SK-N-SH (cell line): ENCODE results near the gene TMEM209. TPM values are rescaled to one million over a fixed set of nuclear protein-coding genes. Genes with fewer than 3 reads are reported as not detected.

Experiments used
- CTCF ChIA-PET: fragments of 300-600, 350-600 bp; formaldehyde crosslinking; extraction: SDS; loops from one replicate; lab custom pipeline; 2021; lab: Yijun Ruan, JAX
- POLR2A ChIA-PET: fragments of 350-600 bp; sonication (Branson Sonifier 250); formaldehyde crosslinking; extraction: SDS; loops from one replicate; lab custom pipeline; 2020; ENCODE audit warnings: antibody characterized with exemption, inconsistent platforms; lab: Yijun Ruan, JAX
- DNase-seq: peaks from one replicate; pipeline ENCODE4 v3.0.0; 2012
- H2AFZ ChIP-seq: fragments of 200-600 bp; sonication (generic); 2 replicates; pipeline ENCODE4 v1.8.1; 2016; ENCODE audit warnings: antibody characterized with exemption, mild to moderate bottlenecking, low read depth
- H3F3A ChIP-seq: fragments of 200-600 bp; sonication (generic); replicated peaks from 2 replicates; pipeline ENCODE3; 2016; ENCODE audit warnings: antibody characterized with exemption, mild to moderate bottlenecking; ENCODE audit not compliant: insufficient read depth
- H3K27ac ChIP-seq, 2 experiments: fragments of 200-500 bp in 1 of 2; fragments of 200-600 bp in 1 of 2; sonication (Bioruptor generic) in 1 of 2; sonication (generic), shearing (Covaris generic) in 1 of 2; 2 replicates each; pipeline versions ENCODE4 v1.5.1 to v1.6.1; 2014 to 2016; ENCODE audit warnings: low read depth in 2 of 2, inconsistent platforms in 1 of 2, low read length in 1 of 2, mild to moderate bottlenecking in 1 of 2, mixed read lengths in 1 of 2
- H3K27me3 ChIP-seq: fragments of 200-600 bp; sonication (generic), shearing (Covaris generic); 2 replicates; pipeline ENCODE4 v1.6.1; 2016; ENCODE audit warnings: mixed run types; ENCODE audit not compliant: insufficient read depth
- H3K36me3 ChIP-seq, 2 experiments: fragments of 200-500 bp in 1 of 2; fragments of 200-600 bp in 1 of 2; sonication (Bioruptor generic) in 1 of 2; sonication (generic) in 1 of 2; replicated peaks in 1 of 2; 2 replicates each; pipeline versions ENCODE3 to v1.5.1; 2014 to 2016; ENCODE audit warnings: low read length in 1 of 2, mild to moderate bottlenecking in 1 of 2; ENCODE audit not compliant: insufficient read depth in 2 of 2, control insufficient read depth in 1 of 2
- H3K4me1 ChIP-seq, 2 experiments: fragments of 200-500 bp in 1 of 2; fragments of 200-600 bp in 1 of 2; sonication (Bioruptor generic) in 1 of 2; sonication (generic), shearing (Covaris generic) in 1 of 2; 2 replicates each; pipeline versions ENCODE4 v1.5.1 to v1.6.1; 2014 to 2016; ENCODE audit warnings: low read depth in 1 of 2, low read length in 1 of 2, mixed run types in 1 of 2; ENCODE audit not compliant: insufficient read depth in 2 of 2, control insufficient read depth in 1 of 2
- H3K4me2 ChIP-seq: fragments of 200-600 bp; sonication (generic), shearing (Covaris generic); 2 replicates; pipeline ENCODE4 v1.6.1; 2017; ENCODE audit warnings: mixed run types
- H3K4me3 ChIP-seq, 2 experiments: fragments of 200-500 bp in 1 of 2; fragments of 200-600 bp in 1 of 2; sonication (Bioruptor generic) in 1 of 2; sonication (generic), shearing (Covaris generic) in 1 of 2; 2 replicates each; pipeline versions ENCODE4 v1.5.1 to v1.8.1; 2014 to 2016; ENCODE audit warnings: low read depth in 2 of 2, inconsistent platforms in 1 of 2, low read length in 1 of 2, mild to moderate bottlenecking in 1 of 2, mixed read lengths in 1 of 2, moderate library complexity in 1 of 2
- H3K79me2 ChIP-seq: fragments of 200-600 bp; sonication (generic); 2 replicates; pipeline ENCODE4 v1.8.1; 2017; ENCODE audit warnings: mild to moderate bottlenecking; ENCODE audit not compliant: insufficient read depth
- H3K9ac ChIP-seq: fragments of 200-600 bp; sonication (generic); 2 replicates; pipeline ENCODE4 v1.6.1; 2017; ENCODE audit warnings: mixed run types
- H3K9me2 ChIP-seq: fragments of 200-600 bp; sonication (generic); 2 replicates; pipeline ENCODE4 v1.6.1; 2017; ENCODE audit warnings: mixed run types
- H3K9me3 ChIP-seq: fragments of 200-600 bp; sonication (generic); 2 replicates; pipeline ENCODE4 v1.6.1; 2017; ENCODE audit warnings: mixed run types, mild to moderate bottlenecking, moderate library complexity
- H4K20me1 ChIP-seq: fragments of 200-600 bp; sonication (generic); 2 replicates; pipeline ENCODE4 v1.6.1; 2017; ENCODE audit warnings: mild to moderate bottlenecking, mixed run types; ENCODE audit not compliant: insufficient read depth
- EP300 ChIP-seq, 2 experiments: IDR thresholded peaks; 2 replicates each; pipeline versions ENCODE4 v1.4.0 to v1.6.1; 2012; ENCODE audit warnings: borderline replicate concordance in 1 of 2, low read depth in 1 of 2, low read length in 1 of 2
- FOXJ3 ChIP-seq: sonication (generic); formaldehyde crosslinking; IDR thresholded peaks from 2 replicates; pipeline ENCODE4 v1.5.1; 2020; ENCODE audit warnings: mild to moderate bottlenecking, missing genetic modification reagents
- FOXM1 ChIP-seq: IDR thresholded peaks from 2 replicates; pipeline ENCODE4 v1.4.0; 2012; ENCODE audit warnings: low read depth, mild to moderate bottlenecking
- MXI1 ChIP-seq: IDR thresholded peaks from 2 replicates; pipeline ENCODE4 v1.6.1; 2012; ENCODE audit warnings: mild to moderate bottlenecking, low read depth, low read length, improper control_type of control experiment
- RFX5 ChIP-seq: IDR thresholded peaks from 2 replicates; pipeline ENCODE4 v1.6.1; 2012; ENCODE audit warnings: mild to moderate bottlenecking, improper control_type of control experiment, low read length
- TAF1 ChIP-seq: IDR thresholded peaks from 2 replicates; pipeline ENCODE4 v1.6.1; 2012; ENCODE audit warnings: low read depth, mild to moderate bottlenecking, low read length, moderate library complexity, borderline replicate concordance
- TEAD4 ChIP-seq: IDR thresholded peaks from 2 replicates; pipeline ENCODE4 v1.4.0; 2012; ENCODE audit warnings: mild to moderate bottlenecking, borderline replicate concordance; ENCODE audit not compliant: insufficient read depth
- WGBS: methylation state at CpG from one replicate; pipeline ENCODE4 v1.1.6; 2017; ENCODE audit warnings: low lambda C conversion rate; 5-methylcytosine and 5-hydroxymethylcytosine counted together
- polyA plus RNA-seq, 3 experiments: library from polyadenylated mRNA; depleted of rRNA; stranded (reverse); fragments of >200 nt; gene quantifications; 2 replicates each; pipeline ENCODE4 v1.2.3, GENCODE V29; 2012
- TF ChIP-seq, protein P1 (sequence below): IDR thresholded peaks from 2 replicates; pipeline ENCODE4 v1.4.0; 2012; ENCODE audit warnings: low read depth, borderline replicate concordance
- TF ChIP-seq, protein P2 (sequence below): IDR thresholded peaks from 2 replicates; pipeline ENCODE4 v1.4.0; 2012; ENCODE audit warnings: low read depth, borderline replicate concordance

Gene TMEM209
- polyA plus RNA-seq, 1 of the 3 experiments (the other 2 are of a cell fraction), result 14.9 TPM

DNA sequence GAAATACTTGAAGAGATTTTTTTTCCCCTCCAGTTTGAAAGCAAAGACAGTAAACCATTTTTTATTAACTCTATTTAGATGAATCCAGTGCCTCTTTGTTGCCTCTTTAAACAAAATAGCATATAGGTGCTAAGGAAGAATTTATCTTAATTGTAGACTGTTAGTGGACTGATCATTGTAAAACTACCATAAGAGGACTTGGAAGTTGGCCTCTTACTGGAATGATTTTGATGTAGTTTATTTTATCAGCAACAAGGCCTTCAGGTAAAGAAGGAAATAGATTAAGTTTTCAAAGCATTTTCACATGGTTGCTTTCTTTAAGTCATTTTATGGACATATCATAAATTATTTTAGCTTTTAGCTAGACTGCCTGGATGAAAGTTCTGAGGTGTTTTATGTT is 81.7 kb downstream of the TMEM209 start:
- H3K27ac ChIP-seq, result no peak overlapping the region
- no peaks in the 10 kb centered on the region for H4K20me1 ChIP-seq
- no peak for TF ChIP-seq EP300 (IDR thresholded peaks at IDR 0.05; ENCODE audit: borderline replicate concordance in 1 of 2, low read depth in 1 of 2, low read length in 1 of 2)
- TF ChIP-seq TAF1, result no peak
- TF ChIP-seq, all 33 proteins: peak for 0
- no peak overlapping the region for H3K4me3 ChIP-seq
- H3K27me3 ChIP-seq, result no peaks in the 10 kb centered on the region
- no peaks in the 10 kb centered on the region for H3K9me3 ChIP-seq
- no peak overlapping the region for H3K9ac ChIP-seq
- peaks cover 5 to 12% of the 10 kb centered on the region in 2 experiments; a peak in 3 of 4 replicates for H3K4me1 ChIP-seq
- H3F3A ChIP-seq, result peaks cover 25% of the 10 kb centered on the region
- no peak for DNase-seq
- H2AFZ ChIP-seq, result no peak overlapping the region
- POLR2A ChIA-PET, result no interaction called here
- H3K79me2 ChIP-seq, result no peaks in the 10 kb centered on the region
- H3K36me3 ChIP-seq, result peaks cover 46 to 48% of the 10 kb centered on the region in 2 experiments
- H3K4me2 ChIP-seq, result no peak overlapping the region
- CTCF ChIA-PET, result interaction anchor here (1.0 kb wide), 1 partner anchor 42 kb away, joined by 3 read pairs; no protein-coding TSS in a partner anchor
- no peaks in the 10 kb centered on the region for H3K9me2 ChIP-seq

DNA sequence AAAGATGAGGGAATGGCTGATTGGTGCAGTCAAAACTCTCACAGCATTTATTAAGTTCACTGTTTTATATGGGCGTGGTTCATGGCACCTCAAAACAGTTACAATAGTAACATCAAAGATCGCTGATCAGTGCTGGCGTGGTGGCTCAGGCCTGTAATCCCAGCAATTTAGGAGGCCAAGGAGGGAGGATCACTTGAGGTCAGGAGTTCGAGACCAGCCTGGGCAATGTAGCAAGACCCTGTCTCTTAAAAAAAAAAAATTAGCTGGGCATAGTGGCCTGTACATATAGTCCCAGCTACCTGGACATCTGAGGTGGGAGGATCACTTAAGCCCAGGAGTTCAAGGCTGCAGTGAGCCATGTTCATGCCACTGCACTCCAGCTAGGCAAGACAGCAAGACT is 86.4 kb downstream of the TMEM209 start:
- Histone ChIP-seq H2AFZ (no peak overlapping the region), H3F3A (peaks cover 3% of the 10 kb centered on the region), H3K9ac (no peak overlapping the region), H3K27ac (no peak overlapping the region), H3K4me2 (no peak overlapping the region), H3K4me1 (no peaks in the 10 kb centered on the region), H3K36me3 (peaks cover 28 to 29% of the 10 kb centered on the region in 2 experiments), H3K9me3 (no peaks in the 10 kb centered on the region), H3K9me2 (no peaks in the 10 kb centered on the region), H3K79me2 (no peaks in the 10 kb centered on the region), H4K20me1 (no peaks in the 10 kb centered on the region), H3K27me3 (no peaks in the 10 kb centered on the region), H3K4me3 (no peak overlapping the region)
- ChIA-PET POLR2A (no interaction called here), CTCF (interaction anchor here (1.3 kb wide), 1 partner anchor 39 kb away, joined by 3 read pairs; no protein-coding TSS in a partner anchor)
- WGBS, result 95% methylated on average over 4 of the region's 4 CpGs
- TF ChIP-seq FOXJ3 (no peak), RFX5 (no peak), MXI1 (no peak), TEAD4 (no peak), TAF1 (no peak), FOXM1 (no peak)
- TF ChIP-seq, protein P1, sequence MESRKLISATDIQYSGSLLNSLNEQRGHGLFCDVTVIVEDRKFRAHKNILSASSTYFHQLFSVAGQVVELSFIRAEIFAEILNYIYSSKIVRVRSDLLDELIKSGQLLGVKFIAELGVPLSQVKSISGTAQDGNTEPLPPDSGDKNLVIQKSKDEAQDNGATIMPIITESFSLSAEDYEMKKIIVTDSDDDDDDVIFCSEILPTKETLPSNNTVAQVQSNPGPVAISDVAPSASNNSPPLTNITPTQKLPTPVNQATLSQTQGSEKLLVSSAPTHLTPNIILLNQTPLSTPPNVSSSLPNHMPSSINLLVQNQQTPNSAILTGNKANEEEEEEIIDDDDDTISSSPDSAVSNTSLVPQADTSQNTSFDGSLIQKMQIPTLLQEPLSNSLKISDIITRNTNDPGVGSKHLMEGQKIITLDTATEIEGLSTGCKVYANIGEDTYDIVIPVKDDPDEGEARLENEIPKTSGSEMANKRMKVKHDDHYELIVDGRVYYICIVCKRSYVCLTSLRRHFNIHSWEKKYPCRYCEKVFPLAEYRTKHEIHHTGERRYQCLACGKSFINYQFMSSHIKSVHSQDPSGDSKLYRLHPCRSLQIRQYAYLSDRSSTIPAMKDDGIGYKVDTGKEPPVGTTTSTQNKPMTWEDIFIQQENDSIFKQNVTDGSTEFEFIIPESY, result no peak
- TF ChIP-seq, protein P2, sequence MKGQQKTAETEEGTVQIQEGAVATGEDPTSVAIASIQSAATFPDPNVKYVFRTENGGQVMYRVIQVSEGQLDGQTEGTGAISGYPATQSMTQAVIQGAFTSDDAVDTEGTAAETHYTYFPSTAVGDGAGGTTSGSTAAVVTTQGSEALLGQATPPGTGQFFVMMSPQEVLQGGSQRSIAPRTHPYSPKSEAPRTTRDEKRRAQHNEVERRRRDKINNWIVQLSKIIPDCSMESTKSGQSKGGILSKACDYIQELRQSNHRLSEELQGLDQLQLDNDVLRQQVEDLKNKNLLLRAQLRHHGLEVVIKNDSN, result no peak
- DNase-seq, result no peak
